HCT116 (cell line): ENCODE measurements around the gene PLA2G2E. TPM values are rescaled to one million over a fixed set of nuclear protein-coding genes. Genes with fewer than 3 reads are reported as not detected.

ENCODE experiments used
- ATAC-seq: fragments of 200-7000 bp; cut with Tn5 transposase; 2 replicates; pipeline ENCODE4 v1.9.1; 2020; ENCODE audit warnings: mild to moderate bottlenecking, moderate library complexity
- BruUV-seq: library from RNA; stranded (reverse); fragments of 400-500 nt; replicated peaks from 2 replicates; lab custom pipeline; 2021; lab: Mats Ljungman, UMichigan
- CTCF ChIA-PET: fragments of 300-600 bp; sonication (Branson Sonifier 250); formaldehyde crosslinking; loops from one replicate; lab custom pipeline; 2021; ENCODE audit warnings: antibody characterized with exemption; lab: Charles Lee
- POLR2A ChIA-PET: fragments of 300-600, 350-600 bp; sonication (Branson Sonifier 250); formaldehyde crosslinking; loops from one replicate; lab custom pipeline; 2021; ENCODE audit warnings: antibody characterized with exemption; lab: Charles Lee
- RAD21 ChIA-PET, 2 experiments: fragments of 300-600 bp; sonication (Branson Sonifier 250); formaldehyde crosslinking; loops; one replicate each; lab custom pipeline; 2023; ENCODE audit warnings: low total read pairs in 2 of 2; ENCODE audit not compliant: uncharacterized antibody in 2 of 2, unreplicated experiment in 2 of 2, low non-redundant PET in 1 of 2; lab: Charles Lee
- DNase-seq: peaks from one replicate; pipeline ENCODE4 v3.0.0-alpha.2; 2010; ENCODE audit warnings: low read depth, low spot score
- H2AFZ ChIP-seq: fragments of 200-600 bp; shearing (Covaris generic), sonication (generic); 2 replicates; pipeline ENCODE4 v1.6.1; 2017; ENCODE audit warnings: low read depth, mixed run types, mixed read lengths, antibody characterized with exemption, low read length; ENCODE audit not compliant: poor library complexity, severe bottlenecking
- H3K27ac ChIP-seq: 2 replicates; pipeline ENCODE4 v1.5.1; 2012; ENCODE audit warnings: low read depth, low read length
- H3K27me3 ChIP-seq: fragments of 200-600 bp; sonication (generic); 2 replicates; pipeline ENCODE4 v1.6.1; 2016; ENCODE audit warnings: mixed run types, low read length, mixed read lengths; ENCODE audit not compliant: insufficient read depth
- H3K36me3 ChIP-seq, 2 experiments: fragments of 200-500 bp in 1 of 2; fragments of 200-600 bp in 1 of 2; sonication (Bioruptor generic) in 1 of 2; sonication (generic) in 1 of 2; 2 replicates each; pipeline versions ENCODE4 v1.5.1 to v1.6.1; 2014 to 2016; ENCODE audit warnings: low read length in 2 of 2, inconsistent platforms in 1 of 2, mixed read lengths in 1 of 2, mixed run types in 1 of 2; ENCODE audit not compliant: insufficient read depth in 2 of 2, control insufficient read depth in 1 of 2
- H3K4me1 ChIP-seq, 2 experiments: fragments of 200-600 bp in 1 of 2; sonication (generic) in 1 of 2; 2 replicates each; pipeline versions ENCODE4 v1.5.1 to v1.6.1; 2012 to 2017; ENCODE audit warnings: low read length in 2 of 2, inconsistent platforms in 1 of 2, mild to moderate bottlenecking in 1 of 2, mixed read lengths in 1 of 2, mixed run types in 1 of 2, moderate library complexity in 1 of 2; ENCODE audit not compliant: insufficient read depth in 2 of 2, control insufficient read depth in 1 of 2
- H3K4me2 ChIP-seq: fragments of 200-600 bp; sonication (generic); 2 replicates; pipeline ENCODE4 v1.6.1; 2017; ENCODE audit warnings: mixed run types, low read length, mixed read lengths
- H3K4me3 ChIP-seq, 2 experiments: fragments of 200-600 bp in 1 of 2; sonication (generic) in 1 of 2; replicated peaks in 1 of 2; 2 replicates each; pipeline ENCODE4 v1.5.1; 2011 to 2016; ENCODE audit warnings: low read length in 2 of 2, control low read depth in 1 of 2, low read depth in 1 of 2, mild to moderate bottlenecking in 1 of 2, mixed read lengths in 1 of 2, mixed run types in 1 of 2
- H3K79me2 ChIP-seq: fragments of 200-600 bp; sonication (generic); 2 replicates; pipeline ENCODE4 v1.6.1; 2017; ENCODE audit warnings: mild to moderate bottlenecking, mixed run types, low read length, moderate library complexity, mixed read lengths; ENCODE audit not compliant: insufficient read depth
- H3K9ac ChIP-seq: fragments of 200-600 bp; sonication (generic); 2 replicates; pipeline ENCODE4 v1.6.1; 2016; ENCODE audit warnings: low read length, mixed read lengths
- H3K9me2 ChIP-seq: fragments of 200-600 bp; sonication (generic), shearing (Covaris generic); 2 replicates; pipeline ENCODE4 v1.6.1; 2017; ENCODE audit warnings: mixed run types, mild to moderate bottlenecking, moderate library complexity; ENCODE audit not compliant: insufficient read depth
- H3K9me3 ChIP-seq, 2 experiments: fragments of 200-500 bp in 1 of 2; fragments of 200-600 bp in 1 of 2; sonication (Bioruptor generic) in 1 of 2; sonication (generic) in 1 of 2; 2 replicates each; pipeline ENCODE4 v1.6.1; 2014 to 2017; ENCODE audit warnings: low read length in 2 of 2, mixed read lengths in 2 of 2, inconsistent platforms in 1 of 2, low read depth in 1 of 2, mild to moderate bottlenecking in 1 of 2, mixed run types in 1 of 2, moderate library complexity in 1 of 2; ENCODE audit not compliant: control insufficient read depth in 1 of 2, insufficient read depth in 1 of 2
- H4K20me1 ChIP-seq: fragments of 200-600 bp; sonication (generic), shearing (Covaris generic); 2 replicates; pipeline ENCODE4 v1.6.1; 2017; ENCODE audit warnings: mixed run types, mild to moderate bottlenecking, moderate library complexity; ENCODE audit not compliant: insufficient read depth
- ATF3 ChIP-seq: IDR thresholded peaks from 2 replicates; pipeline ENCODE4 v1.6.1; 2012
- CBX3 ChIP-seq: IDR thresholded peaks from 2 replicates; pipeline ENCODE4 v1.6.1; 2012; ENCODE audit warnings: low read depth
- CEBPB ChIP-seq: IDR thresholded peaks from 2 replicates; pipeline ENCODE4 v1.6.1; 2012; ENCODE audit warnings: low read depth
- ELF1 ChIP-seq: IDR thresholded peaks from 2 replicates; pipeline ENCODE4 v1.6.1; 2012; ENCODE audit warnings: low read depth, borderline replicate concordance
- EZH2 ChIP-seq: fragments of 200-600 bp; sonication (generic); IDR thresholded peaks from 2 replicates; pipeline ENCODE4 v1.6.1; 2017; ENCODE audit warnings: antibody characterized with exemption, mixed run types
- EZH2phosphoT487 ChIP-seq: fragments of 200-600 bp; IDR thresholded peaks from 2 replicates; pipeline ENCODE4 v1.6.1; 2018; ENCODE audit warnings: antibody characterized with exemption, borderline replicate concordance
- MAX ChIP-seq: IDR thresholded peaks from 2 replicates; pipeline ENCODE4 v1.6.1; 2012
- POLR2A ChIP-seq: IDR thresholded peaks from 2 replicates; pipeline ENCODE4 v1.7.0; 2011; ENCODE audit warnings: borderline replicate concordance; ENCODE audit not compliant: insufficient read depth, insufficient read length; ENCODE audit errors: extremely low read depth
- POLR2AphosphoS5 ChIP-seq: IDR thresholded peaks from 2 replicates; pipeline ENCODE4 v1.6.1; 2011; ENCODE audit warnings: mild to moderate bottlenecking, low read depth, low read length, moderate library complexity
- SRF ChIP-seq: IDR thresholded peaks from 2 replicates; pipeline ENCODE4 v1.6.1; 2012; ENCODE audit warnings: low read depth
- TCF7L2 ChIP-seq: IDR thresholded peaks from 2 replicates; pipeline ENCODE4 v1.7.0; 2011; ENCODE audit warnings: borderline replicate concordance, inconsistent platforms; ENCODE audit not compliant: insufficient read depth, insufficient read length; ENCODE audit errors: extremely low read depth
- YY1 ChIP-seq: IDR thresholded peaks from 2 replicates; pipeline ENCODE4 v1.6.1; 2011; ENCODE audit warnings: low read length, low read depth, moderate library complexity, mild to moderate bottlenecking; ENCODE audit not compliant: insufficient replicate concordance; ENCODE audit errors: extremely low read depth
- ZFX ChIP-seq: fragments of 450-650 bp; IDR thresholded peaks from 2 replicates; pipeline ENCODE4 v1.6.1; 2017
- intact Hi-C: fragments of 100-400 bp; cut with micrococcal nuclease; formaldehyde crosslinking; loops from 2 replicates; pipeline ENCODE4 v1.10.0; 2022
- total RNA-seq: library from RNA; stranded (reverse); gene quantifications from one replicate; pipeline ENCODE4 v1.2.1, GENCODE V29; 2021; ENCODE audit not compliant: unreplicated experiment
- TF ChIP-seq, protein P1 (sequence below): IDR thresholded peaks from 2 replicates; pipeline ENCODE4 v1.6.1; 2012; ENCODE audit warnings: low read depth

Gene PLA2G2E
- total RNA-seq, 1 experiment from 2014 or later = not detected

- BruUV-seq = no TSS peak
- TF ChIP-seq POLR2AphosphoS5 (no peak), ELF1 (no peak), YY1 (no peak), POLR2A (no peak), CEBPB (no peak), CBX3 (no peak), MAX (no peak), EZH2phosphoT487 (no peak), ZFX (no peak), TCF7L2 (no peak), EZH2 (no peak), SRF (no peak), ATF3 (no peak)
- TF ChIP-seq, protein P1, sequence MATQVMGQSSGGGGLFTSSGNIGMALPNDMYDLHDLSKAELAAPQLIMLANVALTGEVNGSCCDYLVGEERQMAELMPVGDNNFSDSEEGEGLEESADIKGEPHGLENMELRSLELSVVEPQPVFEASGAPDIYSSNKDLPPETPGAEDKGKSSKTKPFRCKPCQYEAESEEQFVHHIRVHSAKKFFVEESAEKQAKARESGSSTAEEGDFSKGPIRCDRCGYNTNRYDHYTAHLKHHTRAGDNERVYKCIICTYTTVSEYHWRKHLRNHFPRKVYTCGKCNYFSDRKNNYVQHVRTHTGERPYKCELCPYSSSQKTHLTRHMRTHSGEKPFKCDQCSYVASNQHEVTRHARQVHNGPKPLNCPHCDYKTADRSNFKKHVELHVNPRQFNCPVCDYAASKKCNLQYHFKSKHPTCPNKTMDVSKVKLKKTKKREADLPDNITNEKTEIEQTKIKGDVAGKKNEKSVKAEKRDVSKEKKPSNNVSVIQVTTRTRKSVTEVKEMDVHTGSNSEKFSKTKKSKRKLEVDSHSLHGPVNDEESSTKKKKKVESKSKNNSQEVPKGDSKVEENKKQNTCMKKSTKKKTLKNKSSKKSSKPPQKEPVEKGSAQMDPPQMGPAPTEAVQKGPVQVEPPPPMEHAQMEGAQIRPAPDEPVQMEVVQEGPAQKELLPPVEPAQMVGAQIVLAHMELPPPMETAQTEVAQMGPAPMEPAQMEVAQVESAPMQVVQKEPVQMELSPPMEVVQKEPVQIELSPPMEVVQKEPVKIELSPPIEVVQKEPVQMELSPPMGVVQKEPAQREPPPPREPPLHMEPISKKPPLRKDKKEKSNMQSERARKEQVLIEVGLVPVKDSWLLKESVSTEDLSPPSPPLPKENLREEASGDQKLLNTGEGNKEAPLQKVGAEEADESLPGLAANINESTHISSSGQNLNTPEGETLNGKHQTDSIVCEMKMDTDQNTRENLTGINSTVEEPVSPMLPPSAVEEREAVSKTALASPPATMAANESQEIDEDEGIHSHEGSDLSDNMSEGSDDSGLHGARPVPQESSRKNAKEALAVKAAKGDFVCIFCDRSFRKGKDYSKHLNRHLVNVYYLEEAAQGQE = no peak
- Histone ChIP-seq H3K27me3 (no peaks in the 10 kb centered on the region), H2AFZ (no peak overlapping the region), H3K4me2 (no peak overlapping the region), H3K4me1 (no peaks in the 10 kb centered on the region), H3K9me3 (no peaks in the 10 kb centered on the region), H3K4me3 (no peak overlapping the region), H3K9me2 (no peaks in the 10 kb centered on the region), H3K79me2 (peaks cover 5% of the 10 kb centered on the region; the same call in 1 of the 2 replicates), H4K20me1 (no peaks in the 10 kb centered on the region), H3K9ac (no peak overlapping the region), H3K27ac (no peak overlapping the region), H3K36me3 (peaks cover 47 to 50% of the 10 kb centered on the region in 2 experiments)
- POLR2A ChIA-PET = no interaction called here
- CTCF ChIA-PET = interaction anchor here (0.9 to 1.7 kb wide), 2 partner anchors 12 to 28 kb away, joined by 3 to 5 read pairs; partner anchors contain the start of gene OTUD3
- intact Hi-C loops = no loop called here
- ATAC-seq = no peak
- no peak for DNase-seq
- RAD21 ChIA-PET = interaction anchor here in 1 of 2 experiments (0.7 kb wide), 1 partner anchor 44 kb away, joined by 8 read pairs; no protein-coding TSS in a partner anchor
Observed at GRCh38 chr1:19909971-19910370, 13.4 kb downstream of the PLA2G2E start.
